Colon (tissue), 2 donors: ENCODE measurements around the gene TMEM108.

Experiments
- FAIRE-seq: peaks from 2 replicates; lab custom pipeline; 2012; peaks lifted over from hg19 to GRCh38; lab: Jason Lieb, UNC
- donor health status: control.
- donor health status: control.

TMEM108 gene

DNA sequence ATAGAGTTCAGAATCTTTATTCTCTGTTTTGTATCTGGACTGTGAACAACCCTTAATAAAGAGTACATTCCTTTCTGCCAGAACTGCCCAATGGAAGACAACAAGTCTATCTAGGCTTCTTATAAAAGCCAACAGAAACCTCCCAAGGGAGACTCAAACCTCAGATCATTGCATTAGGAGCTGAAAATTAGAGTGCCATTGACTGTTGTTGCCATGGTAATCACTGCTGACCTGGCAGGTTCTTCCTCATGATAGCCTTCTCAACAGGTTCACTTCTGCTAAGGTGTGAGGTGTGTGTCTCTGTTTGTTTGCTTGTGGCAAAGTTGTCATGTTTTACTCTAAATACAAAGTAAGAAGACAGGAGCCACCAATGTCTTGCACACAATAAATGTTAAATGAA lies 79.2 kb downstream of the TMEM108 start:
- FAIRE-seq = no peak

DNA sequence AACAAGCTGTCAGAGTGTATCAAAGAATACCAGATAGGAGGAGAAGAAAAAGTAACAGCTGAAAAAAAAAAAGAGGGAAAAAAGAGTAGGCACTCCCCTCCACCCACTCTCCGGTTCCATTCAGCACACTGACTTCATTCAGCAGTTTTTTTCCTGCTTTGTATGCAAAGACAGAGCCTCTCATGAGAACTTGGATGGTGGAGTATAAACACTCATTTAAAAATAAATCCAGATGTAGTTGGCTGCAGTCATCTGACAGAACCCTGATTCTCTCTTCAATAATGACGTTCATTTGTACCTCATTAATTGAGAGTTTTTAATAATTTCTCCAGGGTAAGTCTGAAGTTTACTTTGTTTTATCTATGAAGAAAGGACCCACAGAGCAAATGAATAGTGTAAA lies 81.0 kb downstream of the TMEM108 start:
- no peak for FAIRE-seq

DNA sequence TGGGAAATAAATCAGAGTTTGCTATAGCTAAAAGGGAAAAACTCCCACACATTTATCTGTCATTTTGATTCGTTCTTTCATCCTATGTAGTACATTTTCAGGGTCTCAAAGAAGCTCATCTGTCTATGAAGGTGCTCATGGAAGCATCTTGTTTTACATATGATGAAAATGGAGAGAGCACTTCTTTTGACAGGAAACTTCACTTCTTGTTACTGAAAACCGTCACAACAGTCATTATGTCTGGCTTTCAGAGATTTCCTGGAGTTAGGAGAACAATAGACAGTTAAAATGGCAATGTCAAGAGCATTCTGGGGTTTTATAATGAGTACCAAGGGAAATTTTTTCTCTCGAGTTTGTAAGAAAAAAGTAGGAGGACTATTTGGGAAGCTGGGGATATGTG lies 83.3 kb downstream of the TMEM108 start:
- FAIRE-seq = no peak

DNA sequence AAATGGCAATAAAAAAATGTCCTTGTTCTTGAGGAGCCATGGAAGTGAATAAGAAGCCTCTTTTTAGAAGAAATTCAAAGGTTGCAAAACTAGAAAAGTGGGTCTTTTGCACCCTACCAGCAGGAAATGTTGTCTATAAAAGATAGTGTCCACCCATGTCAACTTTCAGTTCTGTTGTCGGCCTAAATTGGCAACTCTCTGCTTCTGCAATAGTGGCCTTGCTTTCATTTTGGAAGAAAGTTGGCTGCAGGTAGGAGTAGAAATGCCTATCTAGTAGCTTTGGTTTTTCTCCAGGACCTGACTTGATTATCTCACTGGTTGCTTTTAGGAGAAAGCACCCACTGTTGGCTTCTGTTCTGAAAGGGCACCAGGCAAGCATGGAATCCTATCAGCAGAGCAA lies 85.4 kb downstream of the TMEM108 start:
- FAIRE-seq = no peak

DNA sequence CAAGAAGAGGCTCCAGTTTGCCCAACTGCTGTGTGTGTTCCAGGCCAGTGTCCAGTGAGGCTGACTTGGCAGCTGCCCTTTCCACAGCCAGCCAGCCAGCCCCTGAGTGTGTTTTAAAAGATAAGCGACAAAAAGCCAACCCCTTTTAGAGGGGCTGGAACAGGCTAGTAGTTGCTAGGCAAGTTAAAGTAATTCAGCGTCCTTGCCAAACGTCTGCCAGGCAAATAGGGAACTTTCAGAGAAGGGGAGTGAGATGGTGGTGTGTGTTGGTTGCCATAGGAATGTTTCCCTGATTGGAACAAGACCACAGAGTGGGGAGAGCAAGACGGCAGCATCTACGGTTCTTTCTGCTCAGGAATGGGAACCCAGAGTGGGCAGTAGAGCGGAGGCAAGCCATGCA lies 86.3 kb downstream of the TMEM108 start:
- FAIRE-seq = no peak

DNA sequence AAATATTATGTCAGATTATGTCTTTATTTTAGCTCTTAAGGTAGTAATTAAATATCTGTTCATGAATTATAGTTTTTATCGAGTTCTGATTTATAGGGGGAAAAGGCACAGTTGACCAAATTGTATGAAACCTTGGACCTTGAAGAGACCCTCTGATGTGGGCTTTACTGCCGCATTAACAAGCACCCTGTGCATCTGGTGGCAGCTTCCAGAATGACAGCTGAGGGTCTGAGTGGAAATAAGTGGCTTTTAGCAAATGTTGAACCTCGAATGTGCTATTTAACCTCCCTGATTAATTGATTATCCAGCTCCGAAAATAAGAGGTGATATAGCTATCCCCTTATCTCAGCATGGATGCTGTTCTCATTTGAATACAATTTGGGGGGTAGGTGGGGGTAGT lies 87.0 kb downstream of the TMEM108 start:
- no peak for FAIRE-seq

DNA sequence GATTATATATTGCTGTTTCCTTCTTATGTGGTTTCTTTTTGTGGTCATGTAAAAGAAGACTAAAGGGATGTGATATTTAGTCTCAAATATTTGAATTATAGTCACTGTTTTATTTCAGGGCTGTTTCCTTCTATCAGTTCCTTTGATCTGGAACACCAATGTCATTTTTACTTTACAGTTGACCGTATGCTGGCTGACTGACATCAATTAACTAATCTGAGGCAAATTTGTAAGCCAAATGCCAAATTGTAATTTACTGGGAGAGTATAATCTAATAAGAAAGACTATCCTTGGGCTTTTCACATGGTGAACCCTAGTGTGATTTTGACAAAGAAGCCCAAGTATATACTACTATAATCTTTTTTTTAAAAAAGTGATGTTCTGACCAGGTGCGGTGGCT lies 87.6 kb downstream of the TMEM108 start:
- FAIRE-seq = no peak

DNA sequence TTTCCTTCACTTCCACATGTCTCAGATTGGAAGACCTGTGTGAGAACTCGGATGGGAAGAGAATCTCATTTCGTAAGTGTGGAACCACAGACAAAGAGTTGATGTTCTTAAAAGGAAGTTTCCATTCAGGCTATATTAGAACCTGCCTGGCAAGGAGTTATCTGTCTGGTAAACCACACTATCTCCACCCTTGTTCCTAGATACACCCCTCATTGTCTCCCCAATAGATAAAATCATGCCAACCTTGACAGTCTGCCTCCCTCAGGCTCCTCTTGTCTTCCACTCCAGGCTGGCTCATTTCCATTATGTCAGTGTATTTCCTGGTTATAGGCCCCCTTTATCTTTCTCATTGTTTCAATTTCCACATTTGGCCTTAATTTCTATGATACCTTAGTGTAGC lies 89.2 kb downstream of the TMEM108 start:
- FAIRE-seq = no peak

DNA sequence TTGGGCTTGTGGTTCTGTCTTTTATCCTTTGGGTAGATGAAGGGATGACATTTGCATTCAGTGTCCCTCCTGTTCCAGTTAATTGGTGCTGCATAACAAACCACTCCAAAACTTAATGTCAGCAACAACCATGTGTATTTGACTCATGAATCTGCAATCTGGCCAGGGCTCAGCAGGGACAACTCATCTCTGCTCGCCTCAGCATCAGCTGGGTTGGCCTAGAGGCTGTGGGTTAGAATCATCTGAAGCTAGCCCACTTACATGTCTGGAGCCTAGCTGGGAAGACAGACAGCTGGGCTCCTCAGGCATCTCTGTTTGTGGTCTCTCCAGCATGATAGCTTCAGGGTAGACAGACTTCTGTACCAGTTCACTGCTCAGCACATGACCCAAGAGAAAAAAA lies 92.0 kb downstream of the TMEM108 start:
- no peak for FAIRE-seq

DNA sequence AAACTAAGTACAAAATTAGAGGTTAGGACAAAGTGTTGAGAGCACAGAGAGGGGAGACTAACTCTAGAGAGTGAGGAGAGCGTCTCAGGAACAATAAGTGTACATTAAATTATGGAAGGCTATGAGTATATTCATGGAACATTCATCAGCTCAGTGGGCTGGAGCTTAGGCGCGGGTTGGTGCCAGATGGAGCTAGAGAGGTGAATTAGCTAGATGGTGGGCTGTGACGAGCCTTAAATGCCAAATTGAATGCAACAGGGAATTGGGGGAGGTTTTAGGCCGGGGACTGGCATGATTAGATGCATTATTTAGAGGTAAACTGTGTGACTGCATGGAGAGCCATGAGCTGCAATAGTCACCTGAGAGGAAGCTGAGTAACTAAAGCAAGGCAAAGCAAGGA lies 97.1 kb downstream of the TMEM108 start:
- FAIRE-seq = no peak

DNA sequence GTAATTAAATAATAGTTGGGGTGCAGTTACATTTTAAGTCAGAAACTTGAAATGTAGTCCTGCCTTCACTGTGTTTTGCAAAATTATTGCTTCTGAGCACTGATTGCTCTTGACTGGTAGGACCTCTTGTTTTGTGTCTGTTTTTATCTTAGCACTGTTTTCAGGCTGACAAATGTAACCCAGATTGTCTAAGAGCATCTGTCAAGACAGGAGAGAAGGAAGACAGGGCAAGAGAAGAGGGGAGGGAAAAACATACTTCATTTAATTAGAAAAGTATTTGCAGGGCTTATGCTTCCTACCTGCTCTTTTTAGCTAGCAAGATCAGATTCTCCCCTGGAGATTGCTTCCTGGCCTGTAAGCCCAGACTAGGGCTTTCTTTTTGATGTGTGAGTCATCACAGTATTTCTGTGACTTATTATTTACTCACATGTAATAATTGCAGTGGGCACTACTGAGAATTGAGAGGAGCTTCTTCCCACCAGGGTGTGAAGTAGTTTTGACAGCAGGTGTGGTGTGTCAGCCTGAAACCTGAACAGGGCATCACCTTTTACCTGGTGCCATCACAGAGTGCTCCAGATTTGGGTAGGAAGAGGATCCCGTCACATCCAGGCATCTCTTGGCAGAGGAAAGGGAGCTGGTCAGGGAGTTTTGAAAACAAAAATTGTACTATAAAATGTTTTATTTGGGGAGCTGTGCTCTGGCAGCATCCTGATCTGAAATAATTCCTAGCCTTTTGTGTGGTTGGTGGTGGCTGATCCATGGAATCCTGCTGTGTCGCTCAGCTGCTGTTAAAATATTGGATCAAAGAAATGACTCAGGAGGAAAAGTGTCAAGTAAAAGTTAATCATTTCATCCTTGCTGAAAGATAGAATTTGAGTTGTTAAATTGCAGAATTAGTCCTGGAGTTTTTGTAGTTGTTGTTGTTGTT lies 98.2 kb downstream of the TMEM108 start:
- no peak for FAIRE-seq

DNA sequence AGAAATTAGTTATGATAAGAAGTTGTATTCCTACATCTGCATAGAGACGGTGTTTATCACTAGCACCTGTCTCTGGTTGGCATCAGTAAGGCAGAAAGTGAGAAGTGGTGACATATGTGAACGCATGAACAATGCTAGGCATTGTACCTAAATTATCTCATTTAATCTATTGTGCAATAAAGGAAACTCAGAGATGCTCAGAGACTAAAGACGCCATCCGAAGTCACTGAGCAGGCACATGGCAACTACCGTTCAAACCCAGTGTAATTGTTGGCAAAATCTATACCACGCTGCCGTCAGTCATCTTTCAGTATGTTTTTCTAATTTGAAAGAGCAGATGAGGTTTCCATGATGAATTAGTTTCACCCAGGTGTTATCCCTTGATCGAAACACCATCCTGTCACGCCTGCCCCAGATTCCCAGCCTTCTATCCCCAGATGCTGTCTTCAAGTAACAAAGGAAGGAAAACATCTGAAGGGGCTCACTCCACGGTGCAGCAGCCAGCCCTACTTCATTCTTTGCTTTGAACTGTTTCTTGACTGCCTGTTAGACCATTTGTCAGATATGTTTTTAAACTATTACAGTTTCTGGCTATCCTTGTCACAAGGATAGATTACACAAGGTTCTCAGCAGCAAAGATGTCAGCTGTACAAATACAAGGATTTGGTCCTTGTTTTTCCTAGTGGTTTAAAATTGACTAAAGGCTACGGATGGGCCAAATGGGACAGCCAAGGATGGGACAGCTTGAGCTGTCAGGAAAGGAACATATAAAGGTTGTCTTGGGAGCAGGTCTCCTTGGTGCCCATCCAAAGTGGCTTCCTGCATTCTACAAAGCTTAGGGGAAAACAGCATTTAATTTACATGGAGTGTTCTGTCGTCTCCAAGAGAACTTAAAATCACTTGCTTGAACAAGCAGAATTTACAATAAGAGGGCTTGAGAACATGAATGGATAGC lies 99.1 kb downstream of the TMEM108 start:
- no peak for FAIRE-seq

DNA sequence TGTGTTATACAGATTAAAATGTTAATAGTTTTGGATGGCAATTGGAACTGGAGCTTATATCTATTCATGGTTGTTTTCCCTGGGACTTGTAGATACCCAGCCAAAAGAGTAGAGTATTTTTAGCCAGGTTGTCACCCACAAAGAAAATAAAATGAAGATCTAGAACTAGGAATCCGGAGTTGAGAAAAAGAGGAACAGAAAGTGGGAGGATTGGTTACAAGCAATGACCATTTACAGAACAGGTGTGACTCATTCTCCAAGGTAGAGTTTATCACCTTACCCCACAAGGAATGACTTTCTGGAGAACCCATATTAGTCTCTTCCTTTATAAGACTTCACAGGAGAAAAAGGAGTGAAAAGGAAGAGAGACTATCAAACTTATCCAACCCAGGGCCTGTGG lies 99.8 kb downstream of the TMEM108 start:
- FAIRE-seq = no peak

DNA sequence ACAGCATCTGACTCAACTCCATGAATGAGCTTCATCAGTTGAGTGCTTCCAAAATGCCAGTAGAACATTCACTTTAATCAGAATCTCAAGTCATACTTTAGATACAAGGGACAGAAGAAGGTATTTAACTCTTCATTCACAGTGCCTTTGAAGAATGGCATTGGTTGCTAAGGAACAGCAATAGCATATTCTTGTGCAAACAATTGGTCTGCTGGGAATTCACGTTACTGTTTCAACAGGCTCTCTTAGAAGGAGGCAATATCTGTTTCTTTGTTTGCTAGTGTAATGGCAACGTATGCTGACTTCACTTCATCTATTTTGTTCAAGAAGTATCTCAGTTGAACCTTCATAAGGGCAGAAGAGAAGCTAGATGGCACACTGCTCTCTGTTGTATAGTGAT lies 113.9 kb downstream of the TMEM108 start:
- FAIRE-seq = no peak

DNA sequence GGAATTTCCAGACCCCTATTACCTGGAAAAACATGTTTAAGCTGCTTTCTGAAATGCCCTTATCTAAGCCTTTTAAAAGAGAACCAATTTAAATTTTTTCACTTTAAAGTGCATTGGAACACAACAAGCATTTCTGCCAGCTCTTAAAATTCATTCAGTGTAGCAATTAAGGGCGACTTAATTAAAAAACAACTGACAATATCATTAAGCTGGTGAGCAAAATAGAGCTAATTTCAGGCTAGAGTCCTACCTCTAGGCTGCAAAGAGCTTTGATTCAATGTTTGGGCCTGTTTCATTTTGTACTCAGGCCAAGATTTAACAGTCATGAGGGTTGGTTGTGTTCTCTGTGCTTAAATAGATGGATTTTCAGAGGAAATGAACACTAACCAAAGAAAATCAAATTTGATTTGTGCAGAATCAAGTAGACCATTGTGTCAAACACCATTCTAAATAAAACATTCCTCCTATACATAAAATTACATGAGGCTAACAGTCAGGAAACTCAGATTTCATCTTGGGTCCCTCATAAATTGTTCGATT lies 114.6 kb downstream of the TMEM108 start:
- FAIRE-seq = no peak

DNA sequence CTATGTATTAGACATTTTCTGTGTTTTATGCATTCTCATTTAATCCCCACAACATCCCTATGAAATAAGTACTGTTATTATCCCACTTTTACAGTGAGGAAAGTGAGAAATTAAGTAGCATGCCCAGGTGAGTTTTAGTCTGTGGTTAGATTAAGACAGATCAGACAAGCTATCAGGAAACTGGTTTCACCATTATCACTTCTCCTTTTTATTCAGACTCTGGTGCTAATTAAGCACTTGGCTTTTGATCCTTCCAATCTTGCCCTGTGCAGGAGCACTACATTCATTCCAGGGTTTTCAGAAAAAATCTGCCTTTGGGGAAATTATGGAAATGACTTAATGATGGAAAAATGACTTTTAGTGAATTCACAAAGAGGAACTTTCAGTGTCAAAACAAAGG lies 115.2 kb downstream of the TMEM108 start:
- FAIRE-seq = no peak

DNA sequence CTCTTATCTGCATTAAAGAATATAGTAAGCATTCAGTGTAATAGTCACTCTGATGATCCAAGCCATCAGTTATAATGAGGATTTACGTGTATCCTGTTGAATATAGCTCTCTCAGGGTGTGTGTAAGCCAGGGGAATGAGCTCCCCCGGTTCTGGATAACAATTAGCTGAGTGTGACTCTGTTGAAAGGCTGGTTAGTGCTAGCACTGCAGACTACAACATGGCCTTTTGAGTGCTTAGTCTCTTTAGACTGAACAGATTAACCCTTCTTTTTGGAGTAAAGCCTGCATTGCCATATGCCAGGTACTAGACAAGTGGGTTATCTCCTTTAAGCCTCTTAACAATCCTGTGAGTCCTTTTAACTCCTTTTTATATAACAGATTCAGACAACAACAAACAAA lies 119.5 kb downstream of the TMEM108 start:
- FAIRE-seq = no peak

DNA sequence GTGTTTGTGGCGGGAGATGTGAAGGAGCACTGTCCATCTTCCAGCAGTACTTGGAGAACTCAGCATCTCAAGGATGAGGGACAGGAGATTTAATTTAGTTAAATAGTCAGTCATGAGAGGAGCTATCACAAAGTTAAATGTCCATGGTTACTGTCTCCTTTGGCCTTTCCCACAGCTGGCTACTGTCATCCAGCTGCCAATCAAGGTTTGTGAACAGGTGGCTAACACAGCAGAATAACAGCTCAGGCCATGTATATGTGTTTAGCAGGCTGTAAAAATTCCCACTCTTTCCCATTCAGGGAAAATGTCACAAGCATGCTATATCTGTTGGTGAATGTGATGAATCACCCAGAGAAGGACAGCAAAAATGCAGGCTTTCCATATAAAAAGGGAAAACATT lies 120.5 kb downstream of the TMEM108 start:
- FAIRE-seq = no peak

DNA sequence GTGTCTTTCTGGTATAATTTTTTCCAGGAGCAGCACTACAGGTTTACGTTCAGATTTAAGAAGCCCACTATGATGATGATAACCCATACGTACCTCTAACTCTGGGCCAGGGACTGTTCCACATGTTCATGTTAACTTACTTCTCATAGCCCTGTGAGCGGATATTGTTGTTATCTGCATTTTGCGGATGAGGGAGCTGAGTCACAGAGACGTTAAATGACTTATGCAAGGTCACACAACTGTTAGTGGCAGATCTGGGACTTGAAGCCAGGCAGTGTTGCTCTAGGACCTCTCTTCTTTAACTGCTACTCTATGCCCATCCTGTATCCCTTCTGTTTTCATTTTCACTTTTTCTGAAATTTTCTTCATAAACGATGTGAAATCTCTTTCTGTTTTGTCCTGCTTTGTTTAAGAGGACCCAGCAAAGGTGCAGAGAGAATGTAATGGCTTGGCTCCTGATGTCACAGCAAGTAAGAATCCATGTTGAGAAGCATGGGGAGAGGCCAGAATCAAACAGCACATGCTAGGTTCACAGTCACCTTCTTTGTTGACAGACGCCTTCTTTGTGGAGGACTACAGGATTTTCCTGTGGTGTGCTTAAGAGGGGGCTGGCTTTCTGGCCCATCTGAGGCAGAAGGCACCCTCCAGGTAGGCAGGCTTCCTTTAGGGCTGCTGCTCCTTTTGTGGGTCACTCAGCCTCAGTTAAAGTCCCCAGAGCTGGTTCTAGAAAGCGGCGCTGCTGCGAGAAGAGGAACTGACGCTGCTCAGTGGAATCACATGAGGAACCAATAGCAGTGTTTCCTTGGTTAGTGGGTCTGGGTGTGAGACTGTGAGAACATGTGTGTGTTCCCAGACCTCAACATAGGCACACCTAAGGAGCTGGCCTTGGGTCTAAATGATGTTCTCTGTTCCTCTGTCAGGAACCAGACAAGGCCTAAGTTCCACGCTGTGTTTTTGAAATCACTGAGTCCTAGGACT lies 121.6 kb downstream of the TMEM108 start:
- FAIRE-seq = no peak

DNA sequence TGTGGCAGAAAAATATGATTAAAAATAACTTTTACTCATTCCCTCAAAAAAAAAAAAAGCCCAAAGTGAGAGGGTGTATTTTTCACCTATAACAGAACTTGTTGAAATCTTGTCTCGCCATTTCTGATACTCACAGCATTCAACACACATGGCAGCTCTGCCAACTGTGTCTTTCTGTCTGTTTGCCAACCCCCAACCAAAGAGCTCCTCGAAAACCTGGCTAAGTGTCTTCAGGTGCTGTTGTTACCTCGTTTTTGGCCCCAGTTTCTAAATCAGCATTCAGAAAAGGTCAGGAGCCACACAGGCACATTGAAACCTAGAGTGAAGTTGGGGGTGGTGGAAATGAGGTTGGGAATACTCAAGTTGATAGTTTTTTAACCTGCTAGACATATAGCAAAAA lies 123.5 kb downstream of the TMEM108 start:
- FAIRE-seq = no peak

DNA sequence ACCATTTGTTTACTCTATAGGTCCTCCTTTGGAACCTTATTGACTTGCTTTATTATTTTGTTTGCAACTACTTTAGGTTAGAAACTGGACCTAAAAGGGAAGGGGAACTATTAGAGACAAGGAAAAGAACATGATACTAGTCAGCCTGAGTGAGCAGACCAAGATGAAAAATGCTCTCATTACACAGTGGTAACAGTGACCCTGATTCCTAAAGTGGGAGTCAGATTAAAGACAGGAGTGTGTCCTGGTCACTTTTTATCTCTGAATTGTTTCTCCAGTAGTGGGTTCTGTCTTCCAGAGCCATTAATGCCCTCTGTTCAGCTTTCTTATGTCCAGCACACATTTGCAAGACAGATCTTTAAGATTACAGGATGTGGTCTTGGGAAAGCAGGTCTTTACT lies 124.1 kb downstream of the TMEM108 start:
- FAIRE-seq = no peak
